ENCODE measurements around the gene TIAM1. TPM values are rescaled to one million over a fixed set of nuclear protein-coding genes. Genes with fewer than 3 reads are reported as not detected.

Gene TIAM1
- total RNA-seq, 1 donor from 2014 or later, result 41.3 TPM

DNA sequence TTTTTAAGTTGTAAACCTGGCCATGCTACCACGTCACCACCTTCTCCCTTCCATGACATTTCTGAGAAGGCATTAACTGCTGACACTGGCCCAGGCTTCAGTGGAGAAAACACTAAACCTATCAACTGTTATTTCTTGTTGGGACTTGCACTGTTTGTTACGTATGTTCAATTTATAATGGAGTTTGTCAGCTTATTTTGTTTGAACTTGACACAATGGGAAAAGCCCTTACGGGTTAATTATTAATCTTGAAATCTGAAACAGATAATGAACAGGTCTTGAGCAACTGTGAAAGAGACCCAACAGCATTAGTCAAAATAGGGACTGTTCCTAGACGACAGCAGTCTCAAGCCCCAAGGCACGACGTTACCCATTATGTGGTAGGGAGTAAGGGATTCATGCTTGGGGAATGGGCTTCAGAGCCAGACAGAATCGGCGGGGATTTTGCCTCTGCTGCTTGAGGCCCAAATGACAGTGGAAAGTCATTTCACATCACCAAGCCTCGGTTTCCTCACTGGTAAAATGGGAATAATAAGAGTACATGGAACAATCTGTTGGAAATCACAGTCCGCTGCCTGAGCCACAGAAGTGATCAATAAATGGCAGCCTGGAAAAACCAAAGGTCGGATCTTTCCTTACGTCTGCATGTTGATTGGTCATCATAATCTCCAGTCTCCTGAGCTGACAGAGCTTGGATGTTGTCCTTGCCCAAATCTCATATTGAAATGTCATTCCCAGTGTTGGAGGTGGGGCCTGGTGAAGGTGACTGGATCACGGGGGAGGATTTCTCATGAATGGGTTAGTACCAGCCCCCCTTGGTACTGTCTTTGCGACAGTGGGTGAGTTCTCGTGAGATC is 44.5 kb downstream of the TIAM1 start:
- intact Hi-C loops (cut with DNase I), result no loop called here
- TF ChIP-seq, protein P1, sequence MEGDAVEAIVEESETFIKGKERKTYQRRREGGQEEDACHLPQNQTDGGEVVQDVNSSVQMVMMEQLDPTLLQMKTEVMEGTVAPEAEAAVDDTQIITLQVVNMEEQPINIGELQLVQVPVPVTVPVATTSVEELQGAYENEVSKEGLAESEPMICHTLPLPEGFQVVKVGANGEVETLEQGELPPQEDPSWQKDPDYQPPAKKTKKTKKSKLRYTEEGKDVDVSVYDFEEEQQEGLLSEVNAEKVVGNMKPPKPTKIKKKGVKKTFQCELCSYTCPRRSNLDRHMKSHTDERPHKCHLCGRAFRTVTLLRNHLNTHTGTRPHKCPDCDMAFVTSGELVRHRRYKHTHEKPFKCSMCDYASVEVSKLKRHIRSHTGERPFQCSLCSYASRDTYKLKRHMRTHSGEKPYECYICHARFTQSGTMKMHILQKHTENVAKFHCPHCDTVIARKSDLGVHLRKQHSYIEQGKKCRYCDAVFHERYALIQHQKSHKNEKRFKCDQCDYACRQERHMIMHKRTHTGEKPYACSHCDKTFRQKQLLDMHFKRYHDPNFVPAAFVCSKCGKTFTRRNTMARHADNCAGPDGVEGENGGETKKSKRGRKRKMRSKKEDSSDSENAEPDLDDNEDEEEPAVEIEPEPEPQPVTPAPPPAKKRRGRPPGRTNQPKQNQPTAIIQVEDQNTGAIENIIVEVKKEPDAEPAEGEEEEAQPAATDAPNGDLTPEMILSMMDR (IDR thresholded peaks at IDR 0.05), result no peak
- TF ChIP-seq POLR2AphosphoS5 (IDR thresholded peaks at IDR 0.05; ENCODE audit: insufficient read depth in 1 of 2, low read depth in 1 of 2) (no peak), POLR2A (IDR thresholded peaks at IDR 0.05) (no peak)
- no peak for DNase-seq (ENCODE audit: extremely low spot score in 2 of 2)

DNA sequence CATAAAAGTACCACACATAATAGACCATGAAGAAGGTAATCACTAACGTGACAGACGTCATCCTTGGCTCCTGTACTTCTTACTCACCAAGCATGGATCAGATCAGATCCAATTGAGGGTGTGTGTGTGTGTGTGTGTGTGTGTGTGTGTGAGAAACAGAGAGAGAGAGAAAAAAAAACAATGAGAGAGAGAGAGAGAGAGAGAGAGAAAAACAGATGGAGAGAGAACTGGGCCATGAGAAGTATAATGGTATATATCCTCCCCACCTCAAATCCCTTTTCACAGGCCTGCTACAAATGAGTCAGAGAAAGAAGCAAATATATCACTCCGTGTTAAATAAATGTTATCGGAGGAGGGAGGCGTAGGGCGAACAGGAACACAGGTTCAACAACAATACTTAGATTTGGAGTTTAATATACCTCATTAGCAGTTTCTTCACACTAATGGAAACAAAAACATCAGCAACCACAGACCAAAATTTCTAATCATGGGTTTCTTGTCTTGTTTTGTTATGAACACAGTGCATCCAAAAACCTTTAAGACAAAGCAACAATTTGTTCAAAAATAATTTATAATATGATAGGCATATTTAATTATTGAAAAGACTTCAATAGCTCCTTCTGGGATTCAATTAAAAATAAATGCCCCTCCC is 45.3 kb downstream of the TIAM1 start:
- no peak overlapping the region for H3K27ac ChIP-seq
- H3K9me3 ChIP-seq, result no peaks in the 10 kb centered on the region
- H3K4me3 ChIP-seq, result no peak overlapping the region
- TF ChIP-seq POLR2AphosphoS5 (IDR thresholded peaks at IDR 0.05; ENCODE audit: insufficient read depth in 1 of 2, low read depth in 1 of 2) (no peak), POLR2A (IDR thresholded peaks at IDR 0.05) (no peak)
- TF ChIP-seq, protein P1 (IDR thresholded peaks at IDR 0.05), result no peak
- no peaks in the 10 kb centered on the region for H3K4me1 ChIP-seq
- intact Hi-C loops (cut with DNase I), result no loop called here
- no peaks in the 10 kb centered on the region for H3K27me3 ChIP-seq
- H3K36me3 ChIP-seq, result no peaks in the 10 kb centered on the region
- no peak for DNase-seq (ENCODE audit: extremely low spot score in 2 of 2)

More for the DNA sequence above, 44.5 kb downstream of the TIAM1 start:
- Histone ChIP-seq H3K9me3 (no peaks in the 10 kb centered on the region), H3K27me3 (no peaks in the 10 kb centered on the region), H3K36me3 (no peaks in the 10 kb centered on the region), H3K27ac (no peak overlapping the region), H3K4me3 (no peak overlapping the region), H3K4me1 (no peaks in the 10 kb centered on the region)

DNA sequence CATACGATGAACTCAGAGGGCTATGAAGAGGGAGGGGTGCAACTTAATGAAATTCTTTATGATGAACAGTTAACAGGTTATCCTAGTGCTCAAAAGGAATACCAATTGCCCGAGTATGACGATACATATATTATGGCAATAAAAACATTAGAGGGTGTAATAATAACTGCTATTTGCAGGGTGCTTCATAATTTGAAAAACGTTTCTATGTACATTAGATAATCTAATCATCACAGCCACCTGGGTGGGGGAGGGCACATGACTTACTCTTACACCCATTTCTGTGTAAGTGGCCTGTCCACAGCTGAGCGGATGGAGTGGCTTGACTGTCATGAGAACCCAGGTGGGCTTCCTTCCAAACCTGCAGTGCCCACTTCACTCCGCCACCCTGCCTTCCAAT is 46.3 kb downstream of the TIAM1 start:
- Histone ChIP-seq H3K27ac (no peak overlapping the region), H3K4me3 (no peak overlapping the region), H3K36me3 (no peaks in the 10 kb centered on the region), H3K4me1 (no peaks in the 10 kb centered on the region), H3K27me3 (no peaks in the 10 kb centered on the region), H3K9me3 (no peaks in the 10 kb centered on the region)
- DNase-seq (ENCODE audit: extremely low spot score in 2 of 2), result no peak
- TF ChIP-seq, protein P1 (IDR thresholded peaks at IDR 0.05), result no peak
- TF ChIP-seq POLR2A (IDR thresholded peaks at IDR 0.05) (no peak), POLR2AphosphoS5 (IDR thresholded peaks at IDR 0.05; ENCODE audit: insufficient read depth in 1 of 2, low read depth in 1 of 2) (no peak)
- intact Hi-C loops (cut with DNase I), result no loop called here

DNA sequence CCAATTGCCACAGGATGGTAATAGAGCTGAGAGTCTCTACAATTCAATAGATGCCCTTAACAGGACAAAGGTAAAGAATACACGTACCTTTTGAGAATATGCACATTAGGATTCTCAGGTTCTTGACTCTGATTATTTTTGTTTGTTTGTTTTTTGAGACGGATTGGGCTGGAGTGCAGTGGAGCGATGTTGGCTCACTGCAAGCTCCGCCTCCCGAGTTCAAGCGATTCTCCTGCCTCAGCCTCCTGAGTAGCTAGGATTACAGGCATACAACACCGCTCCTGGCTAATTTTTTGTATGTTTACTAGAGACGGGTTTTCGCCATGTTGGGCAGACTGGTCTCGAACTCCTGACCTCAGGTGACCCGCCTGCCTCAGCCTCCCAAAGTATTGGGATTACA is 48.4 kb downstream of the TIAM1 start:
- Histone ChIP-seq H3K4me1 (no peaks in the 10 kb centered on the region), H3K27ac (no peak overlapping the region), H3K27me3 (no peaks in the 10 kb centered on the region), H3K4me3 (no peak overlapping the region), H3K36me3 (no peaks in the 10 kb centered on the region), H3K9me3 (no peaks in the 10 kb centered on the region)
- DNase-seq (ENCODE audit: extremely low spot score in 2 of 2), result no peak
- no peak for TF ChIP-seq POLR2AphosphoS5 (IDR thresholded peaks at IDR 0.05; ENCODE audit: insufficient read depth in 1 of 2, low read depth in 1 of 2)
- TF ChIP-seq, protein P1 (IDR thresholded peaks at IDR 0.05), result no peak
- TF ChIP-seq POLR2A (IDR thresholded peaks at IDR 0.05), result no peak
- intact Hi-C loops (cut with DNase I), result no loop called here

DNA sequence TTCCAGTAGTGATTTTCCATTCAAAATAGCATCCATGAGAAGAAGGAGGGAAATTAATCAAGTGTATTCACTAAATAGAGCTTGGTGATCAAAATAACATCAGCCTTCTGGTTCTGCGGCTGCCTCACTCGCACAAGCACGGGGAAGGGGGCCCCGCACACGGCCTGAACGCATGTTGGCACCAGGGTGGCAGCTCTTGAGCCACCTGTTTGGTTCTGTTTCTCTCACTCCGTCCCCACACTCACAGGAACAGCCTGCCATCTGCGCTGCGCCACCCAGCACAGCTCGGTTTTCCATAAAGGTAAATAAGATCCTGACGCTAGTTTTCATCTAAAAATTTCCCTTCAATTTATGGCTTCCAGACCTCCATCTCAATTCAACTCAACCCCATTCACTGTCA is 49.4 kb downstream of the TIAM1 start:
- Histone ChIP-seq H3K27me3 (no peaks in the 10 kb centered on the region), H3K36me3 (no peaks in the 10 kb centered on the region), H3K4me1 (no peaks in the 10 kb centered on the region), H3K9me3 (no peaks in the 10 kb centered on the region), H3K27ac (no peak overlapping the region), H3K4me3 (no peak overlapping the region)
- DNase-seq (ENCODE audit: extremely low spot score in 2 of 2), result no peak
- TF ChIP-seq, protein P1 (IDR thresholded peaks at IDR 0.05), result no peak
- TF ChIP-seq POLR2AphosphoS5 (IDR thresholded peaks at IDR 0.05; ENCODE audit: insufficient read depth in 1 of 2, low read depth in 1 of 2), result no peak
- no peak for TF ChIP-seq POLR2A (IDR thresholded peaks at IDR 0.05)
- intact Hi-C loops (cut with DNase I), result no loop called here

Measured in vagina (tissue), 2 donors.